Activated T-helper 1 cell treated with Interleukin-2 at 50 U/mL for 16 hours (primary cell): ENCODE data around the gene RNF130.

Experiments used
- DNase-seq: peaks from one replicate; pipeline ENCODE4 v3.0.0-alpha.2; 2020; ENCODE audit warnings: low read depth

Gene RNF130

GRCh38 chr5:180071531-180072255 lies at the start of gene RNF130:
TSS of gene RNF130 (minus strand) at chr5:180071759. CDS start at chr5:180071702, 57 bp downstream.
- DNase-seq: peak; percentile 77

- DNase-seq: no peak
Observed at GRCh38 chr5:180120237-180121101, 48.9 kb upstream of the RNF130 start.

- DNase-seq: no peak
Observed at GRCh38 chr5:180119903-180120236, 48.3 kb upstream of the RNF130 start.

- no peak for DNase-seq
Observed at GRCh38 chr5:180119031-180119902, 47.7 kb upstream of the RNF130 start.

GRCh38 chr5:180118391-180118791 lies 46.8 kb upstream of the RNF130 start:
- DNase-seq: no peak

GRCh38 chr5:180117000-180117725 lies 45.6 kb upstream of the RNF130 start:
- DNase-seq: no peak

- DNase-seq: no peak
Observed at GRCh38 chr5:180116077-180116999, 44.8 kb upstream of the RNF130 start.

- no peak for DNase-seq
Observed at GRCh38 chr5:180115326-180116076, 43.9 kb upstream of the RNF130 start.

- no peak for DNase-seq
Observed at GRCh38 chr5:180114304-180115003, 42.9 kb upstream of the RNF130 start.

GRCh38 chr5:180113660-180114303 lies 42.2 kb upstream of the RNF130 start:
- no peak for DNase-seq

- DNase-seq: no peak
Observed at GRCh38 chr5:180112181-180112861, 40.8 kb upstream of the RNF130 start.

- no peak for DNase-seq
Observed at GRCh38 chr5:180111273-180112002, 39.9 kb upstream of the RNF130 start.

GRCh38 chr5:180109920-180110319 lies 38.4 kb upstream of the RNF130 start:
- DNase-seq: no peak

- no peak for DNase-seq
Observed at GRCh38 chr5:180107005-180107404, 35.4 kb upstream of the RNF130 start.

- DNase-seq: no peak
Observed at GRCh38 chr5:180105827-180106312, 34.3 kb upstream of the RNF130 start.

GRCh38 chr5:180104168-180104530 lies 32.6 kb upstream of the RNF130 start:
- DNase-seq: no peak

- DNase-seq: no peak
Observed at GRCh38 chr5:180103487-180104167, 32.1 kb upstream of the RNF130 start.
